Skeletal muscle satellite cell (primary cell): Measurements from ENCODE around the gene COPS4.
"Not testable (repeated sequence)": the region's sequence is repeated elsewhere in the genome, so short reads cannot be mapped to it uniquely, and the experiment has no call there.

ENCODE experiments used
- H3K27me3 ChIP-seq: 2 replicates; pipeline ENCODE4 v1.7.0; 2013; ENCODE audit warnings: low read length; ENCODE audit not compliant: control insufficient read depth, insufficient read depth
- H3K36me3 ChIP-seq: 2 replicates; pipeline ENCODE4 v1.7.0; 2013; ENCODE audit warnings: mild to moderate bottlenecking, control low read depth, low read length; ENCODE audit not compliant: insufficient read depth
- H3K4me1 ChIP-seq: 2 replicates; pipeline ENCODE4 v1.7.0; 2013; ENCODE audit warnings: low read length; ENCODE audit not compliant: control insufficient read depth, insufficient read depth
- H3K4me2 ChIP-seq: 2 replicates; pipeline ENCODE4 v1.7.0; 2013; ENCODE audit warnings: mild to moderate bottlenecking, low read length
- H3K4me3 ChIP-seq: 2 replicates; pipeline ENCODE4 v1.7.0; 2013; ENCODE audit warnings: low read length
- H3K9ac ChIP-seq: 2 replicates; pipeline ENCODE4 v1.7.0; 2013; ENCODE audit warnings: mild to moderate bottlenecking, low read depth, low read length, moderate library complexity
- H3K9me3 ChIP-seq: replicated peaks from 2 replicates; pipeline ENCODE4 v1.7.0; 2013; ENCODE audit warnings: mild to moderate bottlenecking, control low read depth, low read length

The COPS4 gene

DNA sequence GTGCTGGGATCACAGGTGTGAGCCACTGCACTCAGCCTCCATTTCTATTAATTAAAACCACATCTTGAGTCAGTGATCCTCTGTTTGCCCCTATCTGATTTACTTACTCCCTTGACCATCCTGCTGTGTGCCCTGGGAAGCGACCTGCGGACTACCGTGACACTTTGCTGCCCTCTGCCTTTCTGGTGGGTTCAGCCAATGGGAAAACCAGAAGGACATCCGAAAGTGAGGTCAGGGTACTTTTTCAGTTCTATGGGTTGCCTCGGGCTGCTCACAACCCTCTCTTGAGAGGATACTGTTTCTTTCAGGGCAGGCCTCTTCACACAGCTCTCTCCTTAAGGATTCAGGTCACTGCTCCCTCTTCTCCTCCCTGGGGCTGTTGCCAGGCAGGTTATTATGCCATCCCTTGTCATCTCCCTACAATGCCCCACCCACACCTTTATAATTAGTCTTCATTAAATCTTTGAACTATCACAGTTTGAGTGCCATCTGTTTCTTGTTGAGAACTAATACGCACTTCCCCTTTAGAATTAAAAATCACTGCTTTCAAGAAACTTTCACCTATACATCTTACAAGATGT, 58.2 kb downstream of the COPS4 start:
- Histone ChIP-seq H3K4me1 (no peaks in the 10 kb centered on the region), H3K4me3 (no peak overlapping the region), H3K4me2 (no peak overlapping the region), H3K27me3 (peaks cover 7% of the 10 kb centered on the region), H3K9me3 (no peaks in the 10 kb centered on the region), H3K36me3 (no peaks in the 10 kb centered on the region), H3K9ac (no peak overlapping the region)

- H3K9me3 ChIP-seq = no peaks in the 10 kb centered on the region
- no peak overlapping the region for H3K4me2 ChIP-seq
- H3K36me3 ChIP-seq = no peaks in the 10 kb centered on the region
- H3K4me3 ChIP-seq = no peak overlapping the region
- no peak overlapping the region for H3K9ac ChIP-seq
- H3K4me1 ChIP-seq = no peaks in the 10 kb centered on the region
- H3K27me3 ChIP-seq = peaks cover 2% of the 10 kb centered on the region
Observed at GRCh38 chr4:83096397-83096796, 61.4 kb downstream of the COPS4 start.

DNA sequence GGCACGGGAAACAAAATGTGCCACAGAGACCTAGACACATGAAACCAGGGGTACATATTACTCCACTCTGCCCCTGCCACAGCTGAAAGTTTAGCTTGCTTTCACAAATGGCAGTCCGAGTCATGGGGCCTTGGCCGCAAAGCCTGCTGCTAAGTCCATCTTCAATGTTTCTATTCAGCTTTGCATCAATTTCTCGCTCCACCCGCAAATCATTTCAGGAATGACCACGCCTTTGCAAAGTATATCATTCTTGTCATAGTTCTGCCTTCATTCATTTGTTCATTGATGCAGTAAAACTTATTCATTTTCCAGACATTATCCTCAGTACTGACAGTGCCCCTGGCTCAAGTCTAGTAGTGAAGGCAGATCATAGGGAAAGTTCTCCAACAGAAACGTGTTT, 70.0 kb downstream of the COPS4 start:
- Histone ChIP-seq H3K4me3 (no peak overlapping the region), H3K4me1 (no peaks in the 10 kb centered on the region), H3K4me2 (no peak overlapping the region), H3K9ac (no peak overlapping the region), H3K27me3 (no peaks in the 10 kb centered on the region), H3K36me3 (no peaks in the 10 kb centered on the region), H3K9me3 (no peaks in the 10 kb centered on the region)

GRCh38 chr4:83107631-83108030, 72.6 kb downstream of the COPS4 start:
- H3K36me3 ChIP-seq = no peaks in the 10 kb centered on the region
- no peaks in the 10 kb centered on the region for H3K27me3 ChIP-seq
- H3K4me3 ChIP-seq = no peak overlapping the region
- H3K4me2 ChIP-seq = no peak overlapping the region
- no peaks in the 10 kb centered on the region for H3K9me3 ChIP-seq
- no peak overlapping the region for H3K9ac ChIP-seq
- H3K4me1 ChIP-seq = peaks cover 3% of the 10 kb centered on the region

DNA sequence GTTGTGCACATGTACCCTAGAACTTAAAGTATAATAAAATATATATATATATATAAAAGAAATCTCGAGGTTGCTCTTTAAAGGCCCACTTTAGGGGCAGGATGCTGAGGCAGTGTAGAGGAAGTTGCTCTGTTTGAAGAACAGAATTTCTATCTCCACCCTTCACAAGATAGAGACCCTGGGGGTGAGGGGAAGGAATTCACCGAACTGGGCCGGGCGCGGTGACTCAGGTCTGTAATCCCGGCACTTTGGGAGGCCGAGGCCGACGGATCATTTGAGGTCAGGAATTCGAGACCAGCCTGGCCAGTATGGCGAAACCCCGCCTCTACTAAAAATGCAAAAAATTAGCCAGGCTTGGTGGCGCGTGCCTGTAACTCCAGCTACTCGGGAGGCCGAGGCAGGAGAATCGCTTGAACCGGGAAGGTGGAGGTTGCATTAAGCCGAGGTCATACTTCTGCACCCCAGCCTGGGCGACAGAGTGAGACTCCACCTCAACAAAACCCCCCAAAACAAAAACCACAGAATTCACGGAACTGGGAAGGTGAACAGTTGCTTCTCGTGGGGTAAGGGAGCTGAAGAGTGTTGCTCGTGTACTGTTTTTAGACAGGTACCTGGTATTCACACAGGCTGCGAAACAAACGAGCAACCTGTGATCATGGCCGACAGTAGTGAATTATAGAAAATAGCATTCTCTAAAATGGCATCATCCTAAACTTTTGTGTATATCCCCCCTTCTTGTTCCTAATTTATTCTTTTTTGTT, 73.3 kb downstream of the COPS4 start:
- H3K36me3 ChIP-seq = no peaks in the 10 kb centered on the region

DNA sequence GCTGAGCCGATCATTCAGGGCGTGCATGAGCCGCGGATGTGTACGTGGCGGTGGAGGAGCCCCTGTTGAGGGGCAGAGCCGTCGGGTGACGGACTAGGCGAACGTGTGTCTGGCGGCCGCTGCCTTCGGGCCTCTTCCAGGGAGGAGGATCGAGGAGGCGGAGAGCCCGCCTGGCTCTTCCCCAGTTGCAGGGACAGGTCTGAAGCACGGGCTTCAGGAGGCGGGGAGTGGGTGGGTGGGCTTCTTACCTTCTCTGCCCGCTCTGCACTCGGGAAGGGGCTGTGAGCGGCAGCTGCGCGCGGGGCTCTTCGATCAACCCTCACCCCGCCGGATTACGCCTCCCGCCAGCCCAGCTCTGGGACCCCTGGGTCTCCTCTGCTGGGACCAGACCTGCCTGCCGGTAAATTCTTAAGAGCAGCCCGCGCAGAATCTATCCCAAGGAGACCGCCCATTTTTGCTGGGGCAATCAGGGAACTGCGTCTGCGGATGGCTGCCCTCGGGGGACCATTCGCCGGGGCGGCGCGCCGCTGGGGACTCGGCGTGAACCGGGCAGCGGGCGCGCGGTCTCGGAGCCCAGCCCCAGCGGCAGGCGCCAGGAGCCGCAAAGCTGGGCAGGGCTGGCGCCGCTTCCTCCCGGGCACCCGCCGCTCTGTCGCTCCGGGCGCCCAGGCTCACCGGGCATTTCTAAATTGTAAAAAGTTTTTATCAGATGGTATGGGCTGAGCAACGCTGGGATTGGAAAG, 74.7 kb downstream of the COPS4 start:
- peaks cover 8% of the 10 kb centered on the region for H3K4me1 ChIP-seq

More for the DNA sequence above, 73.3 kb downstream of the COPS4 start:
- no peak overlapping the region for H3K4me2 ChIP-seq
- no peak overlapping the region for H3K4me3 ChIP-seq
- H3K9me3 ChIP-seq = no peaks in the 10 kb centered on the region
- H3K9ac ChIP-seq = no peak overlapping the region
- peaks cover 6% of the 10 kb centered on the region for H3K4me1 ChIP-seq
- no peaks in the 10 kb centered on the region for H3K27me3 ChIP-seq

GRCh38 chr4:83110223-83110945, 75.4 kb downstream of the COPS4 start:
- Histone ChIP-seq H3K4me2 (peak overlapping the region; percentile 87), H3K9me3 (no peaks in the 10 kb centered on the region), H3K36me3 (no peaks in the 10 kb centered on the region), H3K9ac (peak overlapping the region; percentile 61), H3K27me3 (no peaks in the 10 kb centered on the region), H3K4me1 (peaks cover 16% of the 10 kb centered on the region), H3K4me3 (peak overlapping the region; percentile 70)

More for the DNA sequence above, 74.7 kb downstream of the COPS4 start:
- no peaks in the 10 kb centered on the region for H3K27me3 ChIP-seq
- peak overlapping the region; percentile 70 for H3K4me3 ChIP-seq
- no peaks in the 10 kb centered on the region for H3K36me3 ChIP-seq
- peak overlapping the region; percentile 87 for H3K4me2 ChIP-seq
- H3K9ac ChIP-seq = peak overlapping the region; percentile 61
- no peaks in the 10 kb centered on the region for H3K9me3 ChIP-seq

DNA sequence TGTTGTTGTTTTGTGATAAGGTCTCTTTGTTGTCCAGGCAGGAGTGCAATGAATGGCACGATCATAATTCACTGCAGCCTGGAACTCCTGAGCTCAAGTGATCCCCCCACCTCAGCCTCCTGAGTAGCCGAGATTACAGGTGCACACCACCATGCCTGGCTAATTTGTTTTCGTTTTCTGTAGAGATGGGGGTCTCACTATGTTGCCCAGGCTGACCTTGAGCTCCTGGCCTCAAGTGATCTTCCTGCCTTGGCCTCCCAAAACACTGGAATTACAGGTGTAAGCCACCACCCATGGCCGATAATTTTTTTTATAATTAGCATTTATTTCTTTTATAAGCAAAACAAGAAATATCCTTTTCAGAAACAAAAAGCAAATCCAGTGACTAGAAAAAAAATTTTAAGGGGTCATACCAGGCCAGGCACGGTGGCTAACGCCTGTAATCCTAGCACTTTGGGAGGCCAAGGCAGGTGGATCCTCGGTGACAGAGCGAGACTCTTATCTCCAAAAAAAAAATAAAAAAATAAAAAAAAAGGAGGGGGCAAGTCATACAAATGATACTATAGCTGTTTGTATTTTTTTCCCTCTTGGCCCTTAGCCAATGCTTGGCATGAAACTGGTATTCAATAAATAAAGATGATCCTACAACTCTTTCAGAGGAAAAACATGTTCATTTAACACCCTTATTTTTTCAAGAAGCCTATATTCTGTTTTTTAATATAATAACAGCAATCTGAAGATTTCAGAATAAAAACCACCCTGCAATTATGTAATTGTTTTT, 76.2 kb downstream of the COPS4 start:
- Histone ChIP-seq H3K9me3 (no peaks in the 10 kb centered on the region), H3K4me3 (no peak overlapping the region), H3K36me3 (no peaks in the 10 kb centered on the region), H3K4me1 (peaks cover 18% of the 10 kb centered on the region), H3K9ac (no peak overlapping the region), H3K4me2 (no peak overlapping the region), H3K27me3 (no peaks in the 10 kb centered on the region)

- not testable (repeated sequence) for H3K4me3 ChIP-seq, H3K4me2 ChIP-seq, H3K9me3 ChIP-seq, H3K9ac ChIP-seq, H3K36me3 ChIP-seq, H3K27me3 ChIP-seq
- peaks cover 18% of the 10 kb centered on the region for H3K4me1 ChIP-seq
Observed at GRCh38 chr4:83111751-83112141, 76.8 kb downstream of the COPS4 start.

DNA sequence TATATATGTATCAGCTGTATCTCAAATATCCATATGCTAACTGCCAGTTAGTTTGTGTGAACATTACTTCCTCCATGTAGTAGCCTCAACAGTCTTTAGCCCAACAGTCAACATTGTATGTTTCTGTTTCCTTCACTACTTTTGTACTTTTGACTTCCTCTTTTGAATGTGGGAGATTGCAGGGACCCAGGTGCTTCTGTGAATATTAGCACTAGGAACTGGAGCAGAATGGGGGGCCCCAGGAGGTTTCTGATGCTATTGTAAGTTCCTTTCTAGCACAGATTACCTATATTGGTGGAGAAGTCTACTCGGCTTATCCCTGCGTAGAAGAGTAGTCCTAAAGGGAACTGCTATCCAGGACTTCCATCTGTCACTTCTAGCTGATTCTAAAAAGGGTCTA, 77.2 kb downstream of the COPS4 start:
- no peaks in the 10 kb centered on the region for H3K36me3 ChIP-seq

More for the DNA sequence above, 77.2 kb downstream of the COPS4 start:
- H3K4me1 ChIP-seq = peaks cover 18% of the 10 kb centered on the region
- no peak overlapping the region for H3K9ac ChIP-seq
- H3K9me3 ChIP-seq = no peaks in the 10 kb centered on the region
- H3K27me3 ChIP-seq = no peaks in the 10 kb centered on the region
- H3K4me2 ChIP-seq = no peak overlapping the region
- H3K4me3 ChIP-seq = no peak overlapping the region
